TTC549 (cell line): ENCODE measurements around the gene SSR2.

ENCODE experiments used
- FAIRE-seq: peaks from 2 replicates; lab custom pipeline; 2012; peaks lifted over from hg19 to GRCh38; lab: Jason Lieb, UNC

SSR2 gene

DNA sequence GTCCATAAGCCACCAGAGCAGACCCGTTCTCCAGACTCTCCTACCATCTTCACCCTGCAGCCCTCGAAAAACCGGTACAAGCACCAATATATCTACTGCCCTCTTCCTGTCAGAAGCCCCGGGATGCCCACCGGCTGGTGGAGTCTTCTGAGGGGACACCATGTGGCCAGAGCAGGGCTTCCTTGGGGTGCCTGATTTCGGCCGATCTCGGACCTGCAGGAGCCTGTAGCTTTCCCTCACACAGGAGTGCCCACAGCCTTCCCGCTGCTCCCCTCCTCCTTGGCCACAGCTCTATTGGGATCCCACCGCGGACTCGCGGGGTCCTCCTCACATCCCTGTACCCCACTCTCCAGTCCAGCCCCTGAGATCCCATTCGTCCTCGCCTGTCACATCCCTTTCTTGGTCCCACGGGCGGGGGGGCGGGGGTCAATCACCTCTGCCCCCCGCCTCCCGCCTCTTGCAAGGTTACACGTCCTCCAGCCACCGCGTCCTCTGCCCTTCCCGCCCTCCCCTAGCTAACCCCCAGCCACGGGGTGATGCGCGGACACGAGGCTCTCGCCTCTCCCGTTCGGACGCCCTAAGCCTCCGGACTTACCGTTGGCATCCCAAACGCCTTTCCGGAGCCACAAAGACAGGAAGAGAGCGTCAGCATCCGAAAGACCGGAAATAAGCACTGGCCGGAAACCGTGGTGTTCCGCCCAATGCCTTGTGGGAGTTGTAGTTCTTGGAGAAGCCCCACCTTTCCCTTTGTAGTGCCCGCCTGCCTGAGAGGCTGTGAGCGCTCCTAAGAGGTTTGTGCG lies at the start of gene SSR2:
TSS of gene SSR2 (minus strand) at position 659 of the 800 bp plus-strand sequence. CDS start 784 bp downstream, outside the sequence.
- FAIRE-seq, result peak; percentile 96

DNA sequence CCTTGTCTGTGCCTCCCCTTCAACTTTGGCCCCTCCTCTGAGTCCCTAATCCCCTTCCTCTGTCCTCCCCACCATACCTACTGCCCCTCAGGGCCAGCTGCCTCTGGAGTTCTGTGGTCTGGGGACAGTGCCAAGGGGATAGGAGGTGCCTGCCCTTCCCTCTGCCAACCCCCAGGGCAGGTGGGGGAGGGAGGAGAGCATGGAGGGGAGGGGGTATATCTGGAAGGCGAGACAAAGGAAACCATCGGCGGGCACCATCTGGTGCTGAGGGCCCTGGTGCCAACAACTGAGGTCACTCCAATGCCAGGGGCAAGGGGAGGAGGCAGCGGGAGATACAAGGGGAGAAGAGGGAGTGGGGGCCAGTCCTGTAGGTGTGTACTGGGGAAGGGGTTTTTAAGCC lies 49.8 kb upstream of the SSR2 start:
- no peak for FAIRE-seq

DNA sequence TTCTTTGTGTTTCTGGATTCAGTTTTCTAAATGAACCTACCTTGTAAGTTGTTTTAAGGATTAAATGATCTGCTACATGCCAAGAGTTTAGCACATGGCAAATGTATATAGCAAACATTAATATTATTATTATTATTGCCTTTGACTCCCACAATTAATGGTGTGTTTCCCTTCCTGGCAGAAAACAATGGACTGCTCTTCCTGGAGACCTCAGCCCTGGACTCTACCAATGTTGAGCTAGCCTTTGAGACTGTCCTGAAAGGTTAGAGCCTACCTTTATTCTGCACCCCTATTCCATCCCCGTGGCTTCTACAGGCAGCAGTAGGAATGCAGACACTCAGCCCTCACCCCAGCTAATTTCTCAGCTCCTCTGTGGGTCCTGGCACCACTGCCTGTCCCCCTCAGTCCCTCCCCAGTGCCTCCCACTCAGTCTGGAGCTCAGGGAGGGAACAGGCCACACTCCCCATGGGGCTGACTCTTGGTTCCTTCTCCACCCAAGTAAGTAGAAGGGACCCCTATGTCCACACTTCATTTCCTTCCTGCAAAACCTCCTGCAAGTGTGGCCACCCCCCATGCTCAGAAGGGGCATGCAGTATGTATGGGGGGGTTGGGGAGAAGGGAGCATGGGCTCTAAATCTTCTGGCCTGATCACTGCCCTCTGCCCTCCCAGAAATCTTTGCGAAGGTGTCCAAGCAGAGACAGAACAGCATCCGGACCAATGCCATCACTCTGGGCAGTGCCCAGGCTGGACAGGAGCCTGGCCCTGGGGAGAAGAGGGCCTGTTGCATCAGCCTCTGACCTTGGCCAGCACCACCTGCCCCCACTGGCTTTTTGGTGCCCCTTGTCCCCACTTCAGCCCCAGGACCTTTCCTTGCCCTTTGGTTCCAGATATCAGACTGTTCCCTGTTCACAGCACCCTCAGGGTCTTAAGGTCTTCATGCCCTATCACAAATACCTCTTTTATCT lies 49.0 kb upstream of the SSR2 start:
- FAIRE-seq, result no peak

DNA sequence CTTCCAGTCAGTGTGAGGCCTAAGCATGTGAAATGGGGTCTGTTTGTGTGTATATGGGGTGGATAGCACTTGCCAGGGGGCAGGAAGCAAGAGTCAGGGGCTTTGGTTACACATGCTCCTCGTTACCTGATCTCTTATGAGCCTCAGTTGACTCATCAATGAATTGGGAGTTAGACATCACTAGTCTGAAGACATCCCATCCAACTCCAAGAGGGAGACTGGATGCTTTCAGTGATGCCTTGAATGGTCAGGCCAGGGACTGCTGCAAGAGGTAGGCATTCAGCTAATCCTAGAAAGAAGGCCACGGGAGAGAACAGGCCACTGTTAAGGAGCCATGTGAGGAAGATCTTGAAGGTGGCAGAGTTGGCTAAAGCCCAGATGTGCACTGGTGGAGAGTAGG lies 46.5 kb upstream of the SSR2 start:
- FAIRE-seq, result no peak

DNA sequence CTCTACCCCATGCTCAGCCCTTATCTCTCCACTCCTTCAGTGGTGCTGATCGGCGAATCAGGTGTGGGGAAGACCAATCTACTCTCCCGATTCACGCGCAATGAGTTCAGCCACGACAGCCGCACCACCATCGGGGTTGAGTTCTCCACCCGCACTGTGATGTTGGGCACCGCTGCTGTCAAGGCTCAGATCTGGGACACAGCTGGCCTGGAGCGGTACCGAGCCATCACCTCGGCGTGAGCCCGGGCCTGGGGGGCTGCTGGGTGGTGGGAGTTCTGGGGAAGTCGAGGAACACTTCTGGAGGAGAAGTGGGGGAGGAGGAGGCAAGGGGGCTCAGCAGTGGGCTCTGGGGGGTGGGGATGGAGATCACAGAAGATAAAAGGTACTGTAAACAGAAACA lies 45.1 kb upstream of the SSR2 start:
- no peak for FAIRE-seq

DNA sequence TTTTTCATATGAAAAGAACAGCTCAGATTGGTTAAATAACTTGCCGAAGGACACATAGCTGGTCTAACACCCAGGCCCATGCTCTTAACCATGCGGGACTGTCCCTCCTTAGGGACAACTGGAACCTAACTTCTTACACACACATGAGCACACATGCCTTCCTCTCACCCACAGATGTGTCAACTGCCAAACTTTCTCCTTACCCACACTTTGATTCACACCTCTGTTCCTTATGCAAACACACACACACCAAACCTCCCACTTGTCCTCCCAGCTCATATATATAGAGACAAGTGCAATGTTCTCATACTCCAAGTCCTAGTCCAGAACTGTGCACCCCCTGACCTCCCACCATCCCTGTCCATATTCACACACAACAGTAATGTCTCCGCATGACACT lies 44.5 kb upstream of the SSR2 start:
- no peak for FAIRE-seq

DNA sequence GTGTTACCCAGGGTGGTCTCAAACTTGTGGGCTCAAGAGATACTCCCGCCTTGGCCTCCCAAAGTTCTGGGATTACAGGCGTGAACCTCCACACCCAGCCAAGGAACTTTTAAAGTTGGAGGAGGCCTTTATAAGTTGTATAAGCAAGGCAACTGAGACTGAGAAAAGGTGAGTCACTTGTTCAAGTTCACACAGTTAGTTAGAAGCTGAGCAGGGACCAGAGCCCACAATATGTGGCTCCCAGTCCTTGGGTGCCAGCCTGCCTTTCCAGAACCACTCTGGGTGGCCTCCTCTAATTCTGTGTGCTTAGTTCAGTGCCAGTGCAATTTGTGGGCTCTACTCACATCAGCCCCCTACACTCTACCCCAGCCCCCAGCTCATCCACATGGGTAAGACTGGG lies 43.9 kb upstream of the SSR2 start:
- FAIRE-seq, result no peak

DNA sequence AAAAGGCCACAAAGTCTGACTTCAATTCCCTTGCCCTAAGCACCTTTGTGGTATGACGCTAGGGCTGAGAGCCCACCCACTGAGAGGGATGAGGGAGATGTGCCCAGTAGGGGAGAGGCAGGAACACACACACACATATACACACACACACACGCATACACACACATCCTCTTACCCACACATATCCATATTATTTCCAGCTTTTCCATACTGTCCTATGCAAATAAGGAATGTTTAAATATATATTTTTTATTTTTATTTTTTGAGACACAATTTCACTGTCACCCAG lies 43.2 kb upstream of the SSR2 start:
- no peak for FAIRE-seq

DNA sequence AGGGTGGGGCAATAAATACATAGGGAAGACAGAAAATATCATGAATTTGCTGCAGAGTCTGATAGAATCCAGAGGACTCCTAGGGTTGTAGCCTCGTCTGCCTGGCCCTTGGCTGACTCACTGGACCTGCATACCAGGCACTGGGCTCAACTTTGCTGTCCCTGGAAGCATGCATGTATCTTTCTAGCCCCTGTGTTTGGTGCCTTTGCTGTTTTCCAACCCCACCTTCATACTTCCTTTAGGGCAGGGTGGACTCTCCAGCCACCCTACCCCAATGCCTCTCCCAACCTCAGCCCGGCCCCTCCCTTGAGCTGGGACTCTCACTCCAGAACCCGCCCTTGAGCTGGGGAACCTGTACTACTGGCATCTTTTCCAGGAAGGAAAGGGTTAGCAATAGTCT lies 41.4 kb upstream of the SSR2 start:
- no peak for FAIRE-seq

DNA sequence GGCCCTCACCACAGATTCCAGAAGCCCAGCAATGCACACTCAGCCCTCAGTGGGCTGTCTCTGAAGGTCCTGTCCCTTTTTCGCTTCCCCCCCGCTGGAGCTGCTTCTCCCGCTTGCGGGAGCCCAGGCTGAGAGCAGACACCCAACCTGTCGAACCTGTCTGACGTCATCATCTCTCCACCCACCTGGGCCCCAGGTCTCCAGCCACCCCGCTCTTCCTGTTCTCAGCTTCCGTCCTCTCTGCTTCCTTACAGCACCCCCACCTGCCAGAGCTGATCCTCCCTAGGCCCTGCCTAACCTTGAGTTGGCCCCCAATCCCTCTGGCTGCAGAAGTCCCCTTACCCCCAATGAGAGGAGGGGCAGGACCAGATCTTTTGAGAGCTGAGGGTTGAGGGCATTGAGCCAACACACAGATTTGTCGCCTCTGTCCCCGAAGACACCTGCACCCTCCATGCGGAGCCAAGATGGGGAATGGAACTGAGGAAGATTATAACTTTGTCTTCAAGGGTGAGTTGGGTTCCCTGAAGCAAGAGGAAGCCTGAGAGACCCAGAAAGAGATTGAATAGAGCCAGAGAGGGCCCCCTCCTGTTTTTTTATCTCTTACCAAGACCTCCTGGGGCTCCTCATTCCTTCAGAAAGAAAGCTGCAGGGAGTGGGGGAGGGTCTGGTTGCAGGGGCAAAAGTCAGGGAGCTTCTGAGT lies 40.3 kb upstream of the SSR2 start, which contains the start of gene RAB25:
TSS of gene RAB25 (plus strand) at position 224 of the 700 bp plus-strand sequence. CDS start at position 465, 241 bp downstream.
- FAIRE-seq, result no peak

DNA sequence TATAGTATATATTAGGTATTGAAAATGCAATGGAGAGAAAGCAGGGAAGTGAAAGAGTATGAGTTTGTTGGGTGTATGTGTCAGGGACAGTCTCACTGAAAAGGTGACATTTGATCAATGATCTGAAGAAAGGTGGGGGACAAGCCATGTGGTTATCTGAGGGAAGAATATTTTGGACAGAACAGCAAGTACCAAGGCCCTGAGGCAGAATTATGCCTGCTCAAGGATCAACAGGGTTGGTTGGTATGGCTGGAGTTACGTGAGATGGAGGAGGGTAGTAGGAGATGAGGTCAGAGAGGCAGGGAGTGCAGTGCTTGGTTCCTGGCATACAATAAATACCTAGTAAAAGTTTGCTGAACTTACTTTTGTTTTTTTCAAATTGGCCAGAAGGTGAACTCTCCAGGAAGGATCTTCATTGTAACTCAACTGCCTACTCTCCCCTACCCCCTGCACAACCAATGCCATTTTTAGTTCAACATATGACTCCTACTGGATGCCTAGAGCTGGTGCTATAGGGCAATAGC lies 35.6 kb upstream of the SSR2 start:
- no peak for FAIRE-seq

DNA sequence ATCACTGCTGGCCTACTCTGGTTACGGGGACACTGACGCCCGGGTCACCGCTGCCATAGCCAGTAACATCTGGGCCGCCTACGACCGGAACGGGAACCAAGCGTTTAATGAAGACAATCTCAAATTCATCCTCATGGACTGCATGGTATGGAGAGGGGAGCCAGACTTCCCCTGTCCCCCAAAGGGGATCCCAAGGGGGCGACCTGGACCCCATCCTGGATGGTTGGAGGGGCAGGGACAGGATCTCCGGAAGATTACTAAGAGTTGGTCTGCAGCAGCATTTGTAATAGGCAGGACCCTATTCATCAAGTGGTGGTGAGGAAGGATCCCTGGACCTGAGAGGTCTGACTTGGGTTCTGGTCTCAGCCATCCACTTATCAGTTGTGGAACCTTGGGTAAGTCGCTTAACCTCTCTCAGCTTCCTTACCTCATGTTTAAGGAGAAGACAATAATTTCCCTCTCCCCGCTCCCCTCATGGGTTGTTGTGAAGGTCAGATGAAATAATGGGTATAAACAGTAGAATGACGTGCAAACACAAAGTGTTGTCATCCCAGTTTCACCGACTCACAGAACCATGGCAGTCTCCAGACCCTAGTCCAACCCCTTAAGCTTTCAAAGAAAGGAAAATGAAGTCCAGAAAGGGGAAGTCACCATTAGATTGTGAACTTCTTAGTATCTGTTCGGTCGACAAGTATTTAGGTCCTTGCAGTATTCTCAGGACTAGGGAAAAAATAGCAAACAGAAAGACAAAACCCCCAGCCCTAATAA lies 34.7 kb upstream of the SSR2 start:
- no peak for FAIRE-seq

DNA sequence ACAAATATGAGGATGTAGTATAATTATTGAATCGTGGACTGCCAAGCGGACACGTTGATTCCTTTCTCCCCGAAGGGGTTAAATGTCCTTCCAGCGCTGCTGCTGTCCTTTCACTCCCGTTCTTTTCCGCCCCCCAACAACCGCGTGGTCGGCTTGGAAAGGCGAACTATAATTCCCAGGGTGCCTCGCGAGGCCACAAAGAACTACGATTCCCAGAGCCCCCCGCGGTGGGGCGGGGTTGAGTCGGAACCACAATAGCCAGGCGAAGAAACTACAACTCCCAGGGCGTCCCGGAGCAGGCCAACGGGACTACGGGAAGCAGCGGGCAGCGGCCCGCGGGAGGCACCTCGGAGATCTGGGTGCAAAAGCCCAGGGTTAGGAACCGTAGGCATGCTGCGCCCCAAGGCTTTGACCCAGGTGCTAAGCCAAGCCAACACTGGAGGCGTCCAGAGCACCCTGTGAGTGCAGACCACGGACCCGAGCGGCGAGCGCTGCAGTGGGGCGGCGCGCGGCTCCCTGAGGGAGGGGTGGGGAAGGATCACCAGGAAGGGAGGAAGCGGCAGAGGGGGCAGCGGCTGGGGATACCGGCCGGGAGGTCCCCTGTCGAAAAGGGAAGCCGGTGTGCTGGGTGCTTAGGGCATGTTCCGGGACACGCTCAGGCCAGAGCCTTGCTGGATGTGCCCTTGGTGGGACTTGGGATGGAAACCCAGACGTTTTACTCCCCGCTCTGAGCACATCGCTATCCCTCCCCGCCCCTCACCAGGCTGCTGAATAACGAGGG lies 33.9 kb upstream of the SSR2 start, which contains the start of gene LAMTOR2:
TSS of gene LAMTOR2 (plus strand) at position 283 of the 781 bp plus-strand sequence. CDS start at position 391, 108 bp downstream.
- FAIRE-seq, result peak; percentile 99

DNA sequence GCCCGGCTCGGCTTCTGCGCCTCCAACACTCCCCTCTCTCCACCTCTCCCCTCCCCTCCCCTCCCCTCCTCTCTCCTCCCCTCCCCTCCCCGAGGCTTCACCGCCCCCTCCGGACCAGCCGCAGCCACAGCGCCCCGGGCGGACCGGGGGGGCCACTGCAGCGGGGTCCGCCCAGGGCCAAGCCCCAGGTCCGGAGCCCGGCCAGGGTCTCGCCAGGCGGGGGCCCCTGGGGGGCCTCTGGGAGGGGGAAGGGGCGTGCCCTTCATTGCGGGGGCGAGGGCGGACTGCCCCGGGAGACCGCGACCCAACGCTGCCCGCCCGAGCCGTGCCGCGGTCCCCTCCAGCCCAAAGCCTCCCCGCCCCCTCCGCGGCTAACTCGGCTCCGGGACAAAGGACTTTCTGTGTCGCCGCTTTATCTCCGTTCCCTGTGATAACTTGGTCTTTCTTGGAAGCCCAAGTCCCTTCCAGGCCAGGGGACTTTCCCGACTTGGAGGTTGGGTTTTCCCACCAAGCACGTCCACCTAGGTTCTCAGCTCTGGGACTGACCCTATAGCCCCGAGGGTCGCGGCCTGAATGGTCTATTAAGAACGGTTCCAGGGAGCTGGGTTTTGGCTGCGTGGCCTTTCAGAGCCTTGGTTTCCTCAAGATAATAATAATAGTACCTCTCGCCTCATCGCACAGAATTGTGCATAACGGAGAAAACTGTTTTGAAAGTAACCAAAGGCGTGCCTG lies 33.2 kb upstream of the SSR2 start, which contains the start of gene UBQLN4:
TSS of gene UBQLN4 (minus strand) at position 31 of the 732 bp plus-strand sequence. CDS start 97 bp downstream, outside the sequence.
- no peak for FAIRE-seq

DNA sequence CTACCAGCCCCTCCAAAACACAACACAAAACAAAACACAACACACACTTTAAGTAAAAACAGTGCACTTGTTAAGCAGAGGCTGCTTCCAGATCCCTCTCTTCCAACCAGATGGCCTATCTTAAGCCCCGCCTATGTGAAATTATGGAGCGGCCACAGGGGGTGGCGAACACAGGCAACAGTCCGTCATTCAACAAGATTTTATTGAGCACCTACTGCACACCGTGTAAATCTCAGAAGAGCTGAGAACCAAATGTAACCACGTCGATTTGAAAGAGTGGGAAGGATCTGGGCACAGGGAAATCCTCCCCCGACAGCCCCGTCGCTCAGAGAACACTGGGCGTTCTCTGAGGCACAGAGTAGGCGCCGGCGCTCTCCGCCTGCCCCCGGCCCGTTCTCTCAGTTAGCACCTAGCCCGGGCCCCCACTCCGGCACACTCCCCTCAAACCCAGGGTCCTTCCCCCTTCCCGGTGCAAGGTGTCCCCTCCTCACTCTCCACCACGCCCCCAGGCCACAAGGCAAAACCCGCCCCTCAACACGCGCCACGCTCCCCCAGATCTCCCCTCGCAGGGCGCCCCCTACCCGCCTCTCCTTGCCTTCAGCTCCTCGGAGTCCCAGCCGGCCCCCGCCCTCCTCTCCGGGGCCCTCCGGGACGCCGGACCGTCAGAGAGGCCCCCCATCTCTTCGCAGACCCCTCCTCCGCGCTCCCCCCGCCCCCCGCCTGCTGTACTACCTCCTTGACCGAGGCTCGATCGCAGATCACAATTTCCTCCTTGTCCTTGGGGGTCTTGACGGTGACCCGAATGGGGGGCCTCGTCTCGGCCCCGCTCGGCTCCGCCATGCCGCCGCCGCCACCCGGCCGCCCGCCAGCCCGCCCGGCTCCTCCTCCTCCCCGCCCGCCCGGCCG lies 32.4 kb upstream of the SSR2 start:
- no peak for FAIRE-seq

DNA sequence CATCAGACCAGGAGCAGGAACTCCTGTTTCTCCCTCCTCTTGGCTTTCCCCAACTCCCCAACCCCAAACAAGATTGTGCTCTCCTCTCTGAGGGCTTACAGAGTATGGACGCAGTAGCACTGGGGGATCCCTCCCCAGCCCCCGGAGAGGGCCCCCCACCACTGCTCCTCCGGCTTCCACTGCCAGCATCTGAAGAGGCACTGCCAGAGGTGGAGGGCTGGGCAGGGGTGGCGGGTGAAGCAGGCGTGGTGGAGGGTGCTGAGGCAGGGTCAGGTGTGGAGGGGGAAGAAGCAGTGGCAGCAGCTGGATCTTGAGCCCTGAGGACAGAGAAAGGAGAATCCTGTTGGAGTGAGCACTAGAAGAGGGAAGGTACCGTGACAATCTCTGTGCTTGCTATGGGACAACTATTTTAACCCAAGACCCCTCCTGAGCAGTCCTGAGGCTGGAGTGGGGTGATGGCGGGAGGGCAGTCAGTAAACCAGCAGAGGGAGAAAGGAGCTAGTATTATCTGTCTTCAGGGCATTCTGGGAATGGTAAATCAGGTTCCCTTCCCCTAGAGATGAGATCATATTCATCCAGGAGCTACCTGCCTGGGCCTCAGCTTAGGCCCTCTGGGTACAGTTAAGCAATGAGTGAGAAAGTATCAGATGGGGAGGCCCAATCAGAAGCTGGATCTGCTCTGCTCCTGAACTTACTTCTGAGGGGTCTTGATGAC lies 30.4 kb upstream of the SSR2 start:
- no peak for FAIRE-seq

DNA sequence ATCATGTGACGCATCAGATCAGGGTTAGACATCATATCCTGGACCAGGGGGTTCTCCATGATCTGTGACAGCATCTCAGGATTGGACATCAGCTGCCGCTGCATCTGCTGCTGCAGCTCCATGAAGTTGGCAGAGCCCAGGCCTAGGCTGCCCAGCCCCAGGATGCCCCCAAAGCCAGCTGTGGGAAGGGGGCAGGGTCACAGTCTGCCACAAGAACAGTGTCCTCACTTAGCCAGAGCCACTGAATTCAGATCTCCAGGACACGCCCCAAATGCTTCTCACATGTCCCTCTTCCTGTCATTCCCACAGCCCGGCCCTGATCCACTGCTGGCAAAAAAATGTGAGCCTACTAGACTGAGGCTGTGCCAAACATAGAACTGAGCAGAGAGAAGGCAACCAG lies 29.6 kb upstream of the SSR2 start:
- no peak for FAIRE-seq

DNA sequence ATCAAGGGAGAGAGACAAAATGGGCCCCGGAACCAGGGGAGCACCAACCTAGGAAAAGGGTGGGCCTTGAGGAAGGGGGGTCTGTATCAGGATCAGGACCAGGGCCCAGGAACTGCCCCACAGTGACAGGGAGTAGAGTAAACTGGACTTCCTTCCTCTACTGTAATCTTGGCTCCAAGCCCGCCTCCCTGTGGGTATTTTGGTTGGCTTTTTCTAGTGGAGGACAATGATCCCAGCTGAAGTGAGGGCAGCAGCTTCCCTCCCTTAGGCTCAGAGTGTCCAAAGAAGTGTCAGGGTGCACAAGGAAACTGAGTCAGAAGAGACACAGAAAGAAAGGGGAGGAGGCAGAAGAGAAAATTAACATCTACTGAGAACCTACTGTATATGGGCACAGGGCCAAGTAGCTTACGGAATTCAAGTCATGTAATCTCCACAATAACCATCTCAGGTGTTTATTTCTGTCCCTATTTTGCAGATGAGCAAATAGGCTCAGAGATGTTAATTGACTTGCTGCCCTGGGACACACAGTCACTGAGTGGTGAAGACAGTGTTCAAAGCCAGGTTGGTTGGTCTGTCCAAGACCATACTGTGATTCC lies 28.0 kb upstream of the SSR2 start:
- FAIRE-seq, result no peak
